Uterus (tissue), 4 donors: Measurements from ENCODE around the gene RNGTT. TPM values are rescaled to one million over a fixed set of nuclear protein-coding genes. Genes with fewer than 3 reads are reported as not detected.

Source experiments
- DNase-seq, 2 donors: peaks; one replicate each; pipeline ENCODE4 v3.0.0-alpha.2; 2019 to 2020
- H3K27ac ChIP-seq, 2 donors: fragments of 200-600 bp; sonication (generic); 1 replicate in 1 of 2; 2 replicates in 1 of 2; pipeline ENCODE4 v1.5.1; 2016 to 2018
- H3K27me3 ChIP-seq, 2 donors: fragments of 200-600 bp; sonication (generic); one replicate each; pipeline ENCODE4 v1.5.1; 2018 to 2019; ENCODE audit warnings: control low read depth in 1 of 2
- H3K36me3 ChIP-seq, 2 donors: fragments of 200-600 bp; sonication (generic); one replicate each; pipeline ENCODE4 v1.5.1; 2019; ENCODE audit warnings: control low read depth in 1 of 2
- H3K4me1 ChIP-seq, 2 donors: fragments of 200-600 bp; sonication (generic); one replicate each; pipeline ENCODE4 v1.5.1; 2018 to 2019; ENCODE audit warnings: control low read depth in 1 of 2
- H3K4me3 ChIP-seq, 2 donors: fragments of 200-600 bp; sonication (generic); 1 replicate in 1 of 2; 2 replicates in 1 of 2; pipeline ENCODE4 v1.5.1; 2018 to 2019; ENCODE audit warnings: mild to moderate bottlenecking in 1 of 2
- H3K9me3 ChIP-seq, 2 donors: fragments of 200-600 bp; sonication (generic); one replicate each; pipeline ENCODE4 v1.5.1; 2019; ENCODE audit warnings: control low read depth in 1 of 2
- POLR2A ChIP-seq, 2 donors: fragments of 450-650 bp; IDR thresholded peaks; one replicate each; pipeline ENCODE4 v1.6.1; 2016; ENCODE audit warnings: antibody characterized with exemption in 2 of 2, mild to moderate bottlenecking in 1 of 2, moderate library complexity in 1 of 2
- intact Hi-C: fragments of 100-400 bp; cut with DNase I; formaldehyde crosslinking; loops from one replicate; pipeline ENCODE4 v1.15.1; 2023; ENCODE audit warnings: low total_unique reads
- total RNA-seq, 4 donors: library from RNA; depleted of rRNA in 3 of 4; stranded (reverse); fragments of >200 nt in 3 of 4; gene quantifications; one replicate each; pipeline versions ENCODE4 v1.1.0 to v1.2.4, GENCODE V29; 2014 to 2023
- TF ChIP-seq, protein P1 (sequence below), 4 experiments: fragments of 200-600 bp in 2 of 4; fragments of 450-650 bp in 2 of 4; sonication (generic) in 2 of 4; IDR thresholded peaks; one replicate each; pipeline ENCODE4 v1.5.1; 2016 to 2019; ENCODE audit warnings: antibody characterized with exemption in 4 of 4, mild to moderate bottlenecking in 2 of 4, moderate library complexity in 1 of 4
- donor health status: DM: yes; HTN: yes; CAD: no.

RNGTT gene
- total RNA-seq = 10 to 100 TPM in 3 of 4 donors, 1 to 10 TPM in 1; 7.4 to 45.7 (median 16.1) TPM

DNA sequence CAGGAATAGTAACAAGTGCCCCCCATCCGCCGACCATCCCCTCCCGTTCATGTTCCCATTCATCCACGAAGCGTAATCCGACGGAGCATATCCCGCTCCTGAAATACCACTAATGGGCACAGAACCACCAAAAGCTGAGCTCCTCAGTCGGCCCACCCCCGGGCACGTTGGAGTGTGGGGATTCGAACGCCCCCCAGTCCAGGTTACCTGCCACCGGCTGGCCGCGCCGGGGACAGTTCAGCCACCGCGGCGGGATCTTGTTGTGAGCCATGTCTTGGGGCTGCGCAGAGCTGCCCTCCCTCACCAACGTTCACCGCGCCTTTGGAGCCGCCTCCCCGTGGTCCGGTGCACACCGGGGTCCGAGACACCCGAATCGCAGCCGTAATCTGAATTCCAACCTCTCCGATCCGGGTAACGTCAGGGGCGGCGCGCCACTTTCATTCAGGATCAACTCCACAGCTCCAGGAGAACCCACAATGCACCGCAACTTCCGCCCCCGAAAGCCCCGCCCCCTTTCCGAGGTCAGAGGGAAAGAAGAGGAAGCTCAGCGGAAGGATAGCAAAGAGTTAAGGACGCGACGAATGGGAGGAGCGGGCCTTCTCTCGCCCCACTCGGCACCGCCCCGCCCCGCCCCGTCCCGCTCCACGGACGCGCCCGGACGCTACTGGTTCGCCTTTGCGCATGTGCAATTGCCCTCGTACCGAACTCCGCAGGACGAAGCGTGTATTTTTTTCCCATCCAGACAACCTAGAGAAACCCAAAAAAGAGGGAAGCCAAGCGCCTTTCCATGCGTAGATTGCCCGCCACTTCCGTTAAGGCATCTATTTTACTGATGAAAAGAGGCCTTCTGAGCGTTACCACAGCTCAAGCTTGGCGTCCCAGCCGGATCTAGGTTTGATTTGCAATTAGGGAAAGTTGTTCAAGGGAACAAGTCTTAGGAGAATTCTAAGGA is at the start of gene RNGTT:
RNGTT (minus strand) TSS at position 480 of the 952 bp plus-strand sequence; CDS start at position 271, 209 bp downstream.
- peak; percentile 99 for DNase-seq
- peak in 1 of 2 donors; percentile 44 for TF ChIP-seq POLR2A (IDR thresholded peaks at IDR 0.05)
- TF ChIP-seq, protein P1, sequence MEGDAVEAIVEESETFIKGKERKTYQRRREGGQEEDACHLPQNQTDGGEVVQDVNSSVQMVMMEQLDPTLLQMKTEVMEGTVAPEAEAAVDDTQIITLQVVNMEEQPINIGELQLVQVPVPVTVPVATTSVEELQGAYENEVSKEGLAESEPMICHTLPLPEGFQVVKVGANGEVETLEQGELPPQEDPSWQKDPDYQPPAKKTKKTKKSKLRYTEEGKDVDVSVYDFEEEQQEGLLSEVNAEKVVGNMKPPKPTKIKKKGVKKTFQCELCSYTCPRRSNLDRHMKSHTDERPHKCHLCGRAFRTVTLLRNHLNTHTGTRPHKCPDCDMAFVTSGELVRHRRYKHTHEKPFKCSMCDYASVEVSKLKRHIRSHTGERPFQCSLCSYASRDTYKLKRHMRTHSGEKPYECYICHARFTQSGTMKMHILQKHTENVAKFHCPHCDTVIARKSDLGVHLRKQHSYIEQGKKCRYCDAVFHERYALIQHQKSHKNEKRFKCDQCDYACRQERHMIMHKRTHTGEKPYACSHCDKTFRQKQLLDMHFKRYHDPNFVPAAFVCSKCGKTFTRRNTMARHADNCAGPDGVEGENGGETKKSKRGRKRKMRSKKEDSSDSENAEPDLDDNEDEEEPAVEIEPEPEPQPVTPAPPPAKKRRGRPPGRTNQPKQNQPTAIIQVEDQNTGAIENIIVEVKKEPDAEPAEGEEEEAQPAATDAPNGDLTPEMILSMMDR (IDR thresholded peaks at IDR 0.05) = peak in 2 of 4 experiments; percentile 9 to 29
- intact Hi-C loops = loop anchor here (10.0 kb wide), 1 partner anchor 391 kb away; the partner anchor contains the start of gene UBE2J1

DNA sequence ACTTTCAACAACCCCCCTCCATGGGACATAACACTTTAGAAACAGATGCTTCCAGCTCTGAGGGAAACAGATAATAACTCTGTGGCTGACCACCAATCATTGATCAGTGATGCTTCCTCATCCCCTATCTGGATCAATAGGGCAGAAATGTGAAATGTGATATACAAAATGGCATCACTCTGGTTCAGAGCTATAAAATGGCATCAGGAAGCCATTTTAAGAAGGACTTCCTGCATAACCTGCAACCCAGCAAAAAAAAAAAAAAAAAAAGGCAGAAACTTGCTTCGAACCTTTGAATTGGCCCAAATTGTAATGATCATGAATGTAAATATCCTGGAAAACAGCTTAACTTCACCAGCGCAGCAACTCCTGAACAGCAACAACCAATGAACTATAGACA is 48.0 kb upstream of the RNGTT start:
- intact Hi-C loops = no loop called here
- no peak for DNase-seq
- Histone ChIP-seq H3K4me3 (no peak overlapping the region), H3K27ac (no peak overlapping the region), H3K9me3 (no peaks in the 10 kb centered on the region), H3K27me3 (no peaks in the 10 kb centered on the region), H3K4me1 (no peaks in the 10 kb centered on the region), H3K36me3 (no peaks in the 10 kb centered on the region)
- TF ChIP-seq, protein P1 (IDR thresholded peaks at IDR 0.05) = no peak
- TF ChIP-seq POLR2A (IDR thresholded peaks at IDR 0.05) = no peak

More for the DNA sequence above, at the start of gene RNGTT:
- H3K36me3 ChIP-seq = no peaks in the 10 kb centered on the region
- H3K9me3 ChIP-seq = no peaks in the 10 kb centered on the region
- H3K27ac ChIP-seq = peak within 1 kb of the TSS; percentile 83 to 86
- H3K4me3 ChIP-seq = peak within 1 kb of the TSS; percentile 70 to 84
- peaks cover 0 to 4% of the 10 kb centered on the region in 2 donors for H3K4me1 ChIP-seq
- no peaks in the 10 kb centered on the region for H3K27me3 ChIP-seq

DNA sequence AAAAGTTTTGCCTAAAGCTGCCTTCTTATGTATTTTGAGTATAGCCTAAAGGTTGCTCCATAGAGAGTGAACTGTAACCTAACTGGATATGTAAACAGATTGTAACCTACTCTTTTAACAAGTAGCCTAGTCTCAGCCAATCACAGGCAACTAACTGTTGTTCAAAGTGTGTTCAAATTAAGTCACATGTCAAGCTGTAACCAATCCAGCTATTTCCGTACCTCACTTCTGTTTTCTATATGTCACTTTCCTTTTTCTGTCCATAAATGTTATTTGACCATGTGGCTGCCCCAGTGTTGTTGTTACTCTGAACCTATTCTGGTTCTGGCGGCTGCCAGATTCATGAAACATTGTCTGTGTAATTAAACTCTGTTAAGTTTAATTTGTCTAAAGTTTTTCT is 47.4 kb upstream of the RNGTT start:
- intact Hi-C loops = no loop called here
- Histone ChIP-seq H3K27ac (no peak overlapping the region), H3K36me3 (no peaks in the 10 kb centered on the region), H3K4me1 (no peaks in the 10 kb centered on the region), H3K9me3 (no peaks in the 10 kb centered on the region), H3K27me3 (no peaks in the 10 kb centered on the region), H3K4me3 (no peak overlapping the region)
- DNase-seq = no peak
- TF ChIP-seq POLR2A (IDR thresholded peaks at IDR 0.05) = no peak
- TF ChIP-seq, protein P1 (IDR thresholded peaks at IDR 0.05) = no peak

DNA sequence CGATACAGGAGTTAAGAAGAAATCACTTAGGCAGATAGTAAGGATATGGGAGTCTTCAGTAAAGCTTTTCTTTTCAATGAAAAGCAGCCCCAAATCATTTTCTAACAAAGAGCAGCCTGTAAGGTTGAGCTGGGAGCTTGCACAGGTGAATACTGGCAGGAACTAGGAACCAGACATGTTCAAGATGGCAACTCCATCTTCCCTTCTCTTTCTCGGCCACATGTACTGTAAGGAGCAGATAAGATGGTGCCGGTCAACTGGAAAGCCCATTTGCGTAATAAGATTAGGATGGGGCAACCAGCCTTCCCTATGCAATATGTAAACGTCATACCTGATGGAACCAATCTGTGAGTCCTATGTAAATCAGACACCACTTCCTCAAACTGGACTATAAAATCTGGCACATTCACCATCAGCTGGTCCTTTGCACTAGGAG is 46.2 kb upstream of the RNGTT start:
- Histone ChIP-seq H3K4me3 (no peak overlapping the region), H3K4me1 (no peaks in the 10 kb centered on the region), H3K27me3 (no peaks in the 10 kb centered on the region), H3K9me3 (no peaks in the 10 kb centered on the region), H3K27ac (no peak overlapping the region), H3K36me3 (no peaks in the 10 kb centered on the region)
- intact Hi-C loops = no loop called here
- TF ChIP-seq POLR2A (IDR thresholded peaks at IDR 0.05) = no peak
- TF ChIP-seq, protein P1 (IDR thresholded peaks at IDR 0.05) = no peak
- no peak for DNase-seq

DNA sequence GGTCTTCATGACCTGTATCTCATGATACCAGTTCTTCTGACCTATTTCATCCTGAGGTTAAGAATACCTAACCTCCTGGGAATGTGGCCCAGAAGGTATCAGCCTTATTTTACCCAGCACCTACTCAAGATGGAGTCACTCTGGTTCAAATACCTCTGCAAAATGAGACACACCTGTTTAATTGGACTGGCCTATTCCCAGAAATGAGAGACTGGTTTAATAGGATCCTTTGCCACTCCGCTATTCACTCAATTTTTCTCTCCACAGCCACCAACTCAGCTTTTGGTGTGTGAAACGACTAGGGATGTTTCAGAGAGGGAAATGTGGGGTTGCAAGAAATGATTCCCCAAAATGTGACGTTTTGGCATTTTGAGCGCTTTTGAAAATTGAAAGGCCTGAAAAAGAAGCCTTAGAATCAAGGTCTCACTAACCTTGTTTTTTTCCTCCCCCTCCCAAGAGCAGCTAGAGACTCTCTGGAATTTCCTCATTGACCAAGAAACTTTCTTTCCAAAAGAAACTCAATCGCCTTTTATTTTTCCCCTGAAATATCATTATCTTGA is 45.5 kb upstream of the RNGTT start:
- H3K4me3 ChIP-seq = no peak overlapping the region
- no peak for DNase-seq
- no peaks in the 10 kb centered on the region for H3K27me3 ChIP-seq
- no peak for TF ChIP-seq POLR2A (IDR thresholded peaks at IDR 0.05)
- TF ChIP-seq, protein P1 (IDR thresholded peaks at IDR 0.05) = no peak
- intact Hi-C loops = no loop called here
- H3K36me3 ChIP-seq = no peaks in the 10 kb centered on the region
- H3K27ac ChIP-seq = no peak overlapping the region
- H3K4me1 ChIP-seq = no peaks in the 10 kb centered on the region
- H3K9me3 ChIP-seq = no peaks in the 10 kb centered on the region
